Ishikawa (cell line): ENCODE measurements around the gene PHF14.

Experiments
- CEBPB ChIP-seq: IDR thresholded peaks from 2 replicates; pipeline ENCODE4 v1.6.1; 2012
- CREB1 ChIP-seq: IDR thresholded peaks from 2 replicates; pipeline ENCODE4 v1.6.1; 2012; ENCODE audit warnings: low read depth
- EGR1 ChIP-seq: IDR thresholded peaks from 2 replicates; pipeline ENCODE4 v1.6.1; 2012
- EP300 ChIP-seq: IDR thresholded peaks from 2 replicates; pipeline ENCODE4 v1.6.1; 2012; ENCODE audit warnings: borderline replicate concordance
- FOXM1 ChIP-seq: IDR thresholded peaks from 2 replicates; pipeline ENCODE4 v1.6.1; 2012; ENCODE audit warnings: low read depth, borderline replicate concordance
- MAX ChIP-seq: IDR thresholded peaks from 2 replicates; pipeline ENCODE4 v1.6.1; 2012
- NFIC ChIP-seq: IDR thresholded peaks from 2 replicates; pipeline ENCODE4 v1.6.1; 2012
- RAD21 ChIP-seq: IDR thresholded peaks from 2 replicates; pipeline ENCODE4 v1.6.1; 2012; ENCODE audit warnings: low read depth
- REST ChIP-seq: IDR thresholded peaks from 2 replicates; pipeline ENCODE4 v1.6.1; 2012; ENCODE audit warnings: low read depth, mild to moderate bottlenecking
- TAF1 ChIP-seq: IDR thresholded peaks from 2 replicates; pipeline ENCODE4 v1.6.1; 2012; ENCODE audit warnings: low read depth, mild to moderate bottlenecking
- TCF12 ChIP-seq: IDR thresholded peaks from 2 replicates; pipeline ENCODE4 v1.6.1; 2012; ENCODE audit warnings: low read depth
- TEAD4 ChIP-seq: IDR thresholded peaks from 2 replicates; pipeline ENCODE4 v1.6.1; 2012
- USF1 ChIP-seq: IDR thresholded peaks from 2 replicates; pipeline ENCODE4 v1.6.1; 2012
- YY1 ChIP-seq: IDR thresholded peaks from 2 replicates; pipeline ENCODE4 v1.6.1; 2012; ENCODE audit warnings: low read depth
- ZBTB7A ChIP-seq: IDR thresholded peaks from 2 replicates; pipeline ENCODE4 v1.6.1; 2012; ENCODE audit warnings: low read depth

Gene PHF14

GRCh38 chr7:11176985-11177555 is 203.4 kb downstream of the PHF14 start:
- no peak for TF ChIP-seq CREB1
- TF ChIP-seq REST, result no peak
- no peak for TF ChIP-seq USF1
- no peak for TF ChIP-seq TCF12
- TF ChIP-seq ZBTB7A, result no peak
- TF ChIP-seq FOXM1, result no peak
- TF ChIP-seq TEAD4, result no peak

- no peak for TF ChIP-seq REST
- TF ChIP-seq YY1, result no peak
- TF ChIP-seq FOXM1, result no peak
- TF ChIP-seq MAX, result no peak
- TF ChIP-seq RAD21, result no peak
- no peak for TF ChIP-seq EGR1
- no peak for TF ChIP-seq CEBPB
- TF ChIP-seq EP300, result no peak
These were observed 204.1 kb downstream of the PHF14 start for GRCh38 chr7:11177793-11178192.

- TF ChIP-seq FOXM1, result no peak
- TF ChIP-seq EP300, result no peak
- TF ChIP-seq YY1, result no peak
- no peak for TF ChIP-seq TAF1
- TF ChIP-seq CEBPB, result no peak
- no peak for TF ChIP-seq CREB1
- no peak for TF ChIP-seq USF1
- no peak for TF ChIP-seq MAX
- no peak for TF ChIP-seq TEAD4
- no peak for TF ChIP-seq EGR1
These were observed 207.9 kb downstream of the PHF14 start for GRCh38 chr7:11181590-11181989.

- TF ChIP-seq FOXM1 (no peak), TCF12 (no peak)
These were observed 209.1 kb downstream of the PHF14 start for GRCh38 chr7:11182736-11183135.

- TF ChIP-seq MAX (no peak), TCF12 (no peak), CEBPB (no peak), RAD21 (no peak), CREB1 (no peak), REST (no peak), ZBTB7A (no peak), NFIC (no peak), EGR1 (no peak), YY1 (no peak), TAF1 (no peak), TEAD4 (no peak)
These were observed 211.6 kb downstream of the PHF14 start for GRCh38 chr7:11185179-11185815.
